K562 (cell line): ENCODE data around the gene NDUFS8. TPM values are rescaled to one million over a fixed set of nuclear protein-coding genes. Genes with fewer than 3 reads are reported as not detected.

ENCODE experiments used
- CCAR2 ChIP-seq: fragments of 200-400 bp; formaldehyde crosslinking; IDR thresholded peaks from 2 replicates; pipeline ENCODE4 v1.6.1; 2017; ENCODE audit warnings: mild to moderate bottlenecking, low read depth, low read length
- GTF2A2 ChIP-seq: IDR thresholded peaks from 2 replicates; pipeline ENCODE4 v1.6.1; 2016; ENCODE audit warnings: mild to moderate bottlenecking, missing genetic modification characterization, missing compliant biosample characterization
- KDM4B ChIP-seq, 2 experiments: fragments of 450-650 bp in 1 of 2; sonication (generic) in 1 of 2; IDR thresholded peaks; 2 replicates each; pipeline ENCODE4 v1.6.1; 2016 to 2017; ENCODE audit warnings: borderline replicate concordance in 2 of 2, antibody characterized with exemption in 1 of 2, low read depth in 1 of 2, mild to moderate bottlenecking in 1 of 2
- MITF ChIP-seq: IDR thresholded peaks from 2 replicates; pipeline ENCODE4 v1.6.1; 2014; ENCODE audit warnings: antibody characterized with exemption
- NFATC3 ChIP-seq: fragments of 450-650 bp; IDR thresholded peaks from 2 replicates; pipeline ENCODE4 v1.6.1; 2017; ENCODE audit warnings: mild to moderate bottlenecking
- POLR2AphosphoS2 ChIP-seq: IDR thresholded peaks from 2 replicates; pipeline ENCODE4 v1.6.1; 2012; ENCODE audit warnings: low read length, improper control_type of control experiment
- STAT5B ChIP-seq: fragments of 250-450 bp; sonication (Bioruptor Pico); IDR thresholded peaks from 2 replicates; pipeline ENCODE4 v1.8.0; 2021; ENCODE audit warnings: mild to moderate bottlenecking, inconsistent platforms
- TSC22D4 ChIP-seq: fragments of 450-650 bp; IDR thresholded peaks from 2 replicates; pipeline ENCODE4 v1.6.1; 2016; ENCODE audit warnings: missing genetic modification characterization, missing biosample characterization, control low read depth
- ZC3H4 ChIP-seq: sonication (generic); formaldehyde crosslinking; IDR thresholded peaks from 2 replicates; pipeline ENCODE4 v1.9.0; 2021; ENCODE audit warnings: missing genetic modification reagents, borderline replicate concordance
- ZNF282 ChIP-seq: sonication (generic); formaldehyde crosslinking; IDR thresholded peaks from 2 replicates; pipeline ENCODE4 v1.8.1; 2023; ENCODE audit warnings: missing genetic modification reagents
- polyA plus RNA-seq, 8 experiments: library from polyadenylated mRNA; depleted of rRNA in 4 of 8; stranded (reverse) in 5 of 8; unstranded in 3 of 8; fragments of >200 nt; fragmentation: Nextera tagmentation in 2 of 8; fragmentation: Illumina TruSeq in 1 of 8; extraction: Ambion mirVana in 2 of 8; extraction: Trizol in 1 of 8; gene quantifications; 2 replicates each; pipeline versions ENCODE4 v1.2.1 to v1.2.3, GENCODE V29; 2011 to 2014; ENCODE audit warnings: inconsistent platforms in 1 of 8, missing spikeins in 1 of 8
- total RNA-seq, 7 experiments: library from RNA; depleted of rRNA in 6 of 7; stranded (reverse); fragments of >200 nt in 6 of 7; fragmentation: Illumina TruSeq in 2 of 7; extraction: Trizol in 2 of 7; gene quantifications; 2 replicates each; pipeline versions ENCODE4 v1.2.1 to v1.2.3, GENCODE V29; 2011 to 2021; ENCODE audit warnings: low replicate concordance in 1 of 7
- TF ChIP-seq, protein P1 (sequence below): fragments of 200-800 bp; sonication (Bioruptor generic); IDR thresholded peaks from 2 replicates; pipeline ENCODE4 v1.6.1; 2016; ENCODE audit warnings: missing genetic modification characterization, missing compliant biosample characterization
- TF ChIP-seq, protein P2 (sequence below): fragments of 150-350 bp; IDR thresholded peaks from 2 replicates; pipeline ENCODE4 v1.6.1; 2014; ENCODE audit warnings: low read depth, mild to moderate bottlenecking, low read length, borderline replicate concordance
- TF ChIP-seq, protein P3 (sequence below), 2 experiments: fragments of 200-800 bp in 1 of 2; sonication (Bioruptor generic) in 1 of 2; sonication (generic) in 1 of 2; formaldehyde crosslinking in 1 of 2; IDR thresholded peaks in 1 of 2; conservative IDR thresholded peaks in 1 of 2; 2 replicates each; pipeline versions ENCODE4 v1.5.0 to v1.6.1; 2016 to 2020; ENCODE audit warnings: missing compliant biosample characterization in 1 of 2, missing genetic modification characterization in 1 of 2, missing genetic modification reagents in 1 of 2

Gene NDUFS8
- total and polyA plus RNA-seq, 9 of the 15 experiments (the other 6 are each of a cell fraction or from before 2014, with no cell fraction given): 36.5 to 351 (median 101) TPM

DNA sequence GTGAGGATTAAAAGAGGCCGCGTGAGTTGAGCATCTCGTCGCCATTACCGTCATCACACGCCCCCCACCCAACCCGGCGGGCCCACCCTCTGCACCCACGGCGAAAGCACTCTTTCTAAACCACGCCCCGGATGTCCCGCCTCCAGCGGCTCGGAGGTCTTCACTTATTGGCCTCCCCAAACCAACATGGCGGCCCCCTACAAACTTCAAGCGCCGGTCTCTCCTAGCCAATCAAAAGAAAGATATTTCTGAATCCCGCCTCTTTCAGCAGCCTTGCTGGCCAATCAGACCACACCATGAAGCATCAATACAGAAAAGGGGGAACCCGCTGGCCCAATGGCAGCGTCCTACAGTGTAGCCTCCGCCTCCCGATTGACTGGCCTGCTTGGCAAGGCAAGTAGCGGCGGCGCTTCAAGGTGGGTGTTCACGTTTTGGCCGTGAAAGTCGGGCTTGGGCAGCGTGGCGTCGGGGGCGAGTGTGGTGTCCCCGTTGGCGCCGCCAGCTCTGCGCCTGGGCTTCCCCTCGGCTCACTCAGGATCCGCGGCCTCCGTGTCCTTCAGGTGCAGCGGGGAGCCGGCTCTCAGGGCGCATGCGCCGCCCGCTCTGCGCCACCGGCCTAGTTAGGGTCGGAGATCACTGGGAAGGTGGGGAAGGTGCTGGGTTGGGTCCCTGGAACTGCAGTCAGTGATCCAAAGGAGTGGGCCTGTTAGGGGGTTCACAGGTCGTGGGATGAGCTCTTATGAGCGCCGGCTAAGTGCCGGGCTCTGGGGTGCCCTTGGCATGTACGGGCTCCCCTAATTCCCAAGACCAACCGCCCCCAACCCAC, at the start of gene NDUFS8 (continued):
- TF ChIP-seq, protein P1, sequence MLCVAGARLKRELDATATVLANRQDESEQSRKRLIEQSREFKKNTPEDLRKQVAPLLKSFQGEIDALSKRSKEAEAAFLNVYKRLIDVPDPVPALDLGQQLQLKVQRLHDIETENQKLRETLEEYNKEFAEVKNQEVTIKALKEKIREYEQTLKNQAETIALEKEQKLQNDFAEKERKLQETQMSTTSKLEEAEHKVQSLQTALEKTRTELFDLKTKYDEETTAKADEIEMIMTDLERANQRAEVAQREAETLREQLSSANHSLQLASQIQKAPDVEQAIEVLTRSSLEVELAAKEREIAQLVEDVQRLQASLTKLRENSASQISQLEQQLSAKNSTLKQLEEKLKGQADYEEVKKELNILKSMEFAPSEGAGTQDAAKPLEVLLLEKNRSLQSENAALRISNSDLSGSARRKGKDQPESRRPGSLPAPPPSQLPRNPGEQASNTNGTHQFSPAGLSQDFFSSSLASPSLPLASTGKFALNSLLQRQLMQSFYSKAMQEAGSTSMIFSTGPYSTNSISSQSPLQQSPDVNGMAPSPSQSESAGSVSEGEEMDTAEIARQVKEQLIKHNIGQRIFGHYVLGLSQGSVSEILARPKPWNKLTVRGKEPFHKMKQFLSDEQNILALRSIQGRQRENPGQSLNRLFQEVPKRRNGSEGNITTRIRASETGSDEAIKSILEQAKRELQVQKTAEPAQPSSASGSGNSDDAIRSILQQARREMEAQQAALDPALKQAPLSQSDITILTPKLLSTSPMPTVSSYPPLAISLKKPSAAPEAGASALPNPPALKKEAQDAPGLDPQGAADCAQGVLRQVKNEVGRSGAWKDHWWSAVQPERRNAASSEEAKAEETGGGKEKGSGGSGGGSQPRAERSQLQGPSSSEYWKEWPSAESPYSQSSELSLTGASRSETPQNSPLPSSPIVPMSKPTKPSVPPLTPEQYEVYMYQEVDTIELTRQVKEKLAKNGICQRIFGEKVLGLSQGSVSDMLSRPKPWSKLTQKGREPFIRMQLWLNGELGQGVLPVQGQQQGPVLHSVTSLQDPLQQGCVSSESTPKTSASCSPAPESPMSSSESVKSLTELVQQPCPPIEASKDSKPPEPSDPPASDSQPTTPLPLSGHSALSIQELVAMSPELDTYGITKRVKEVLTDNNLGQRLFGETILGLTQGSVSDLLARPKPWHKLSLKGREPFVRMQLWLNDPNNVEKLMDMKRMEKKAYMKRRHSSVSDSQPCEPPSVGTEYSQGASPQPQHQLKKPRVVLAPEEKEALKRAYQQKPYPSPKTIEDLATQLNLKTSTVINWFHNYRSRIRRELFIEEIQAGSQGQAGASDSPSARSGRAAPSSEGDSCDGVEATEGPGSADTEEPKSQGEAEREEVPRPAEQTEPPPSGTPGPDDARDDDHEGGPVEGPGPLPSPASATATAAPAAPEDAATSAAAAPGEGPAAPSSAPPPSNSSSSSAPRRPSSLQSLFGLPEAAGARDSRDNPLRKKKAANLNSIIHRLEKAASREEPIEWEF (CRISPR knock-in tag): no peak
- TF ChIP-seq, protein P2, sequence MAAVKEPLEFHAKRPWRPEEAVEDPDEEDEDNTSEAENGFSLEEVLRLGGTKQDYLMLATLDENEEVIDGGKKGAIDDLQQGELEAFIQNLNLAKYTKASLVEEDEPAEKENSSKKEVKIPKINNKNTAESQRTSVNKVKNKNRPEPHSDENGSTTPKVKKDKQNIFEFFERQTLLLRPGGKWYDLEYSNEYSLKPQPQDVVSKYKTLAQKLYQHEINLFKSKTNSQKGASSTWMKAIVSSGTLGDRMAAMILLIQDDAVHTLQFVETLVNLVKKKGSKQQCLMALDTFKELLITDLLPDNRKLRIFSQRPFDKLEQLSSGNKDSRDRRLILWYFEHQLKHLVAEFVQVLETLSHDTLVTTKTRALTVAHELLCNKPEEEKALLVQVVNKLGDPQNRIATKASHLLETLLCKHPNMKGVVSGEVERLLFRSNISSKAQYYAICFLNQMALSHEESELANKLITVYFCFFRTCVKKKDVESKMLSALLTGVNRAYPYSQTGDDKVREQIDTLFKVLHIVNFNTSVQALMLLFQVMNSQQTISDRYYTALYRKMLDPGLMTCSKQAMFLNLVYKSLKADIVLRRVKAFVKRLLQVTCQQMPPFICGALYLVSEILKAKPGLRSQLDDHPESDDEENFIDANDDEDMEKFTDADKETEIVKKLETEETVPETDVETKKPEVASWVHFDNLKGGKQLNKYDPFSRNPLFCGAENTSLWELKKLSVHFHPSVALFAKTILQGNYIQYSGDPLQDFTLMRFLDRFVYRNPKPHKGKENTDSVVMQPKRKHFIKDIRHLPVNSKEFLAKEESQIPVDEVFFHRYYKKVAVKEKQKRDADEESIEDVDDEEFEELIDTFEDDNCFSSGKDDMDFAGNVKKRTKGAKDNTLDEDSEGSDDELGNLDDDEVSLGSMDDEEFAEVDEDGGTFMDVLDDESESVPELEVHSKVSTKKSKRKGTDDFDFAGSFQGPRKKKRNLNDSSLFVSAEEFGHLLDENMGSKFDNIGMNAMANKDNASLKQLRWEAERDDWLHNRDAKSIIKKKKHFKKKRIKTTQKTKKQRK: peak; percentile 87
- TF ChIP-seq CCAR2: no peak
- TF ChIP-seq KDM4B (IDR thresholded peaks at IDR 0.05; ENCODE audit: borderline replicate concordance in 2 of 2, low read depth in 1 of 2): no peak
- TF ChIP-seq STAT5B (CRISPR knock-in tag): no peak
- no peak for TF ChIP-seq GTF2A2 (tag)
- no peak for TF ChIP-seq ZNF282 (CRISPR knock-in tag)
- no peak for TF ChIP-seq TSC22D4 (tag)
- no peak for TF ChIP-seq POLR2AphosphoS2
- no peak for TF ChIP-seq ZC3H4 (CRISPR knock-in tag)
- TF ChIP-seq MITF: no peak
- TF ChIP-seq, protein P3, sequence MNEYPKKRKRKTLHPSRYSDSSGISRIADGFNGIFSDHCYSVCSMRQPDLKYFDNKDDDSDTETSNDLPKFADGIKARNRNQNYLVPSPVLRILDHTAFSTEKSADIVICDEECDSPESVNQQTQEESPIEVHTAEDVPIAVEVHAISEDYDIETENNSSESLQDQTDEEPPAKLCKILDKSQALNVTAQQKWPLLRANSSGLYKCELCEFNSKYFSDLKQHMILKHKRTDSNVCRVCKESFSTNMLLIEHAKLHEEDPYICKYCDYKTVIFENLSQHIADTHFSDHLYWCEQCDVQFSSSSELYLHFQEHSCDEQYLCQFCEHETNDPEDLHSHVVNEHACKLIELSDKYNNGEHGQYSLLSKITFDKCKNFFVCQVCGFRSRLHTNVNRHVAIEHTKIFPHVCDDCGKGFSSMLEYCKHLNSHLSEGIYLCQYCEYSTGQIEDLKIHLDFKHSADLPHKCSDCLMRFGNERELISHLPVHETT (CRISPR knock-in tag; conservative IDR thresholded peaks at IDR 0.05 in 1 of 2, IDR thresholded peaks at IDR 0.05 in 1 of 2): 0 out of 4 replicates have a peak, but pooled peaks of 1 of the 2 experiments have one; percentile 32
- no peak for TF ChIP-seq NFATC3
